Brain microvascular endothelial cell (primary cell): ENCODE measurements around the gene GYS1.

Experiments used
- DNase-seq: peaks from one replicate; pipeline ENCODE4 v3.0.0-alpha.2; 2020
- H3K27ac ChIP-seq: fragments of 250-450 bp; sonication (Bioruptor Pico); 2 replicates; pipeline ENCODE4 v1.5.1; 2020; ENCODE audit warnings: mild to moderate bottlenecking, moderate library complexity
- H3K27me3 ChIP-seq: fragments of 250-450 bp; sonication (Bioruptor Pico); replicated peaks from 2 replicates; pipeline ENCODE4 v1.5.1; 2020; ENCODE audit warnings: mild to moderate bottlenecking
- H3K36me3 ChIP-seq: fragments of 250-450 bp; sonication (Bioruptor Pico); replicated peaks from 2 replicates; pipeline ENCODE4 v1.5.1; 2020; ENCODE audit warnings: mild to moderate bottlenecking
- H3K4me3 ChIP-seq: 2 replicates; pipeline ENCODE4 v1.5.1; 2011; ENCODE audit warnings: low read depth, mild to moderate bottlenecking, control low read depth, low read length, moderate library complexity
- CTCF ChIP-seq: IDR thresholded peaks from 2 replicates; pipeline ENCODE4 v1.5.1; 2011; ENCODE audit warnings: low read depth, mild to moderate bottlenecking, moderate library complexity, low read length, control low read depth, inconsistent platforms; ENCODE audit errors: missing control alignments
- in situ Hi-C: cut with HindIII; loops from 2 replicates; pipeline ENCODE4 v1.10.0; 2017; ENCODE audit warnings: low sequenced_read_pairs, low pct_ligation_motif_present

Gene GYS1

GRCh38 chr19:48970923-48971395 lies 22.1 kb downstream of the GYS1 start:
- no peak overlapping the region for H3K4me3 ChIP-seq
- peaks cover 60% of the 10 kb centered on the region for H3K36me3 ChIP-seq
- in situ Hi-C loops: no loop called here
- H3K27me3 ChIP-seq: no peaks in the 10 kb centered on the region
- H3K27ac ChIP-seq: no peak overlapping the region
- peak; percentile 97 for TF ChIP-seq CTCF
- DNase-seq: peak; percentile 62

GRCh38 chr19:48970139-48970766 lies 22.9 kb downstream of the GYS1 start:
- Histone ChIP-seq H3K27ac (no peak overlapping the region), H3K4me3 (no peak overlapping the region), H3K27me3 (no peaks in the 10 kb centered on the region), H3K36me3 (peaks cover 67% of the 10 kb centered on the region)
- TF ChIP-seq CTCF: no peak
- in situ Hi-C loops: no loop called here
- DNase-seq: no peak

GRCh38 chr19:48969276-48970138 lies 23.6 kb downstream of the GYS1 start:
- TF ChIP-seq CTCF: no peak
- Histone ChIP-seq H3K27ac (no peak overlapping the region), H3K36me3 (peaks cover 66% of the 10 kb centered on the region), H3K4me3 (no peak overlapping the region), H3K27me3 (no peaks in the 10 kb centered on the region)
- DNase-seq: no peak
- in situ Hi-C loops: no loop called here

- Histone ChIP-seq H3K4me3 (no peak overlapping the region), H3K36me3 (peaks cover 60% of the 10 kb centered on the region), H3K27me3 (no peaks in the 10 kb centered on the region), H3K27ac (no peak overlapping the region)
- TF ChIP-seq CTCF: no peak
- in situ Hi-C loops: no loop called here
- no peak for DNase-seq
These were observed 24.3 kb downstream of the GYS1 start for GRCh38 chr19:48968813-48969218.

GRCh38 chr19:48968179-48968661 lies 24.9 kb downstream of the GYS1 start:
- Histone ChIP-seq H3K36me3 (peaks cover 56% of the 10 kb centered on the region), H3K27ac (no peak overlapping the region), H3K4me3 (no peak overlapping the region), H3K27me3 (no peaks in the 10 kb centered on the region)
- in situ Hi-C loops: no loop called here
- no peak for TF ChIP-seq CTCF
- DNase-seq: no peak
